ENCODE data around the gene MMS22L. TPM values are rescaled to one million over a fixed set of nuclear protein-coding genes. Genes with fewer than 3 reads are reported as not detected.

MMS22L gene
- total RNA-seq, 1 experiment from 2014 or later: 19.3 TPM

GRCh38 chr6:97294451-97294850, 11.4 kb upstream of the MMS22L start:
- DNase-seq (peak; percentile 4), ATAC-seq (no peak)
- H3K36me3 ChIP-seq (ENCODE audit: low read depth, low read length): no peaks in the 10 kb centered on the region
- TF ChIP-seq EZH2 (IDR thresholded peaks at IDR 0.05; ENCODE audit: low read length, unreplicated experiment) (no peak), EZH2phosphoT487 (IDR thresholded peaks at IDR 0.05; ENCODE audit: borderline replicate concordance, low read length) (no peak), CTCF (conservative IDR thresholded peaks at IDR 0.05; ENCODE audit: low read depth, low read length) (no peak)
- H3K9me3 ChIP-seq (ENCODE audit: low read length): no peaks in the 10 kb centered on the region
- no peaks in the 10 kb centered on the region for H4K20me1 ChIP-seq (ENCODE audit: low read length)
- H2AFZ ChIP-seq (ENCODE audit: low read length): peak overlapping the region; percentile 38
- CTCF ChIA-PET: no interaction called here
- H3K4me3 ChIP-seq (ENCODE audit: low read length): no peak overlapping the region
- H3K27ac ChIP-seq (ENCODE audit: low read length): no peak overlapping the region
- H3K27me3 ChIP-seq (ENCODE audit: low read length): no peaks in the 10 kb centered on the region
- no peaks in the 10 kb centered on the region for H3K9me2 ChIP-seq (replicated peaks; ENCODE audit: low read length)
- peak overlapping the region; percentile 16; the same call in 1 of the 2 replicates for H3K4me2 ChIP-seq (ENCODE audit: low read length)
- POLR2A ChIA-PET (ENCODE audit: unreplicated experiment): no interaction called here
- no peaks in the 10 kb centered on the region for H3K79me2 ChIP-seq (ENCODE audit: low read length)
- intact Hi-C loops (cut with micrococcal nuclease): no loop called here
- H3F3A ChIP-seq (ENCODE audit: low read length, unreplicated experiment): no peaks in the 10 kb centered on the region
- H3K9ac ChIP-seq (ENCODE audit: low read length): no peak overlapping the region
- H3K4me1 ChIP-seq (ENCODE audit: insufficient read depth, low read length): peaks cover 8% of the 10 kb centered on the region; the same call in 1 of the 2 replicates
- no TSS peak for BruUV-seq (replicated peaks)

GRCh38 chr6:97293198-97293696, 10.2 kb upstream of the MMS22L start:
- peaks cover 8% of the 10 kb centered on the region; the same call in 1 of the 2 replicates for H3K4me1 ChIP-seq (ENCODE audit: insufficient read depth, low read length)
- H2AFZ ChIP-seq (ENCODE audit: low read length): no peak overlapping the region
- ATAC-seq: no peak
- intact Hi-C loops (cut with micrococcal nuclease): no loop called here
- no peak overlapping the region for H3K9ac ChIP-seq (ENCODE audit: low read length)
- H3K4me3 ChIP-seq (ENCODE audit: low read length): no peak overlapping the region
- no peaks in the 10 kb centered on the region for H3F3A ChIP-seq (ENCODE audit: low read length, unreplicated experiment)
- no peaks in the 10 kb centered on the region for H3K9me3 ChIP-seq (ENCODE audit: low read length)
- ChIA-PET POLR2A (ENCODE audit: unreplicated experiment) (no interaction called here), CTCF (no interaction called here)
- BruUV-seq (replicated peaks): no TSS peak
- no peaks in the 10 kb centered on the region for H3K27me3 ChIP-seq (ENCODE audit: low read length)
- no peaks in the 10 kb centered on the region for H3K9me2 ChIP-seq (replicated peaks; ENCODE audit: low read length)
- no peaks in the 10 kb centered on the region for H3K79me2 ChIP-seq (ENCODE audit: low read length)
- H3K36me3 ChIP-seq (ENCODE audit: low read depth, low read length): no peaks in the 10 kb centered on the region
- DNase-seq: peak; percentile 28
- H4K20me1 ChIP-seq (ENCODE audit: low read length): no peaks in the 10 kb centered on the region
- no peak overlapping the region for H3K27ac ChIP-seq (ENCODE audit: low read length)
- TF ChIP-seq EZH2 (IDR thresholded peaks at IDR 0.05; ENCODE audit: low read length, unreplicated experiment) (no peak), CTCF (conservative IDR thresholded peaks at IDR 0.05; ENCODE audit: low read depth, low read length) (no peak), EZH2phosphoT487 (IDR thresholded peaks at IDR 0.05; ENCODE audit: borderline replicate concordance, low read length) (no peak)
- no peak overlapping the region for H3K4me2 ChIP-seq (ENCODE audit: low read length)

GRCh38 chr6:97292671-97293070, 9.7 kb upstream of the MMS22L start:
- Histone ChIP-seq H3K36me3 (ENCODE audit: low read depth, low read length) (no peaks in the 10 kb centered on the region), H3K27ac (ENCODE audit: low read length) (no peak overlapping the region), H3K4me1 (ENCODE audit: insufficient read depth, low read length) (peaks cover 8% of the 10 kb centered on the region; the same call in 1 of the 2 replicates), H3K27me3 (ENCODE audit: low read length) (no peaks in the 10 kb centered on the region), H3K4me2 (ENCODE audit: low read length) (no peak overlapping the region), H2AFZ (ENCODE audit: low read length) (no peak overlapping the region), H3K9me2 (replicated peaks; ENCODE audit: low read length) (no peaks in the 10 kb centered on the region), H3K9ac (ENCODE audit: low read length) (no peak overlapping the region), H3F3A (ENCODE audit: low read length, unreplicated experiment) (no peaks in the 10 kb centered on the region), H3K79me2 (ENCODE audit: low read length) (no peaks in the 10 kb centered on the region), H3K9me3 (ENCODE audit: low read length) (no peaks in the 10 kb centered on the region), H4K20me1 (ENCODE audit: low read length) (no peaks in the 10 kb centered on the region), H3K4me3 (ENCODE audit: low read length) (no peak overlapping the region)
- ChIA-PET POLR2A (ENCODE audit: unreplicated experiment) (no interaction called here), CTCF (no interaction called here)
- no TSS peak for BruUV-seq (replicated peaks)
- 0 out of 2 replicates have a peak, but pooled peaks have one; percentile 22 for ATAC-seq
- TF ChIP-seq EZH2 (IDR thresholded peaks at IDR 0.05; ENCODE audit: low read length, unreplicated experiment) (no peak), EZH2phosphoT487 (IDR thresholded peaks at IDR 0.05; ENCODE audit: borderline replicate concordance, low read length) (no peak), CTCF (conservative IDR thresholded peaks at IDR 0.05; ENCODE audit: low read depth, low read length) (no peak)
- peak; percentile 27 for DNase-seq
- intact Hi-C loops (cut with micrococcal nuclease): no loop called here
